ENCODE data around the gene RTN3.

Gene RTN3

DNA sequence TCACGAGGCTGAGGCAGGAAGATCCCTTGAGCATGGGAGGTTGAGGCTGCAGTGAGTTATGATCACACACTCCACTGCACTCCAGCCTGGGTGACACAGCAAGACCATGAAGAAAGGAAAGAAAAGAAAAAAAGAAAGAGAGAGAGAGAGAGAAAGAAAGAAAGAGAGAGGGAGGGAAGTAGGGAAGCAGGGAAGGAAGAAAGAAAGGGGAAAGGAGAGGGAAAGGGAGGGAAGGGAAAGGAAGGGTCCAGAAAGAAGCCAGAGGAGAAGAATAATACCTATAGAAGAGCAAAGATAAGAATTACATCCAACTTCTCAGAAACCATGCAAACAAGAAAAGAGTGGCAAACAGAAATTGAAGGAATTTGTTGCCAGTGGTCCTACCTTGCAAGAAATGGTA lies 104.5 kb downstream of the RTN3 start:
- no peak for DNase-seq (ENCODE audit: extremely low read depth, insufficient read length)
- Histone ChIP-seq H3K4me3 (replicated peaks; ENCODE audit: low read depth, low read length) (no peak overlapping the region), H3K36me3 (ENCODE audit: control insufficient read depth, insufficient read depth, low read length) (no peaks in the 10 kb centered on the region), H3K27me3 (replicated peaks; ENCODE audit: control insufficient read depth, insufficient read depth, low read length) (no peaks in the 10 kb centered on the region)
- no peak for TF ChIP-seq CTCF (IDR thresholded peaks at IDR 0.05; ENCODE audit: insufficient read depth, low read length, poor library complexity, severe bottlenecking)

DNA sequence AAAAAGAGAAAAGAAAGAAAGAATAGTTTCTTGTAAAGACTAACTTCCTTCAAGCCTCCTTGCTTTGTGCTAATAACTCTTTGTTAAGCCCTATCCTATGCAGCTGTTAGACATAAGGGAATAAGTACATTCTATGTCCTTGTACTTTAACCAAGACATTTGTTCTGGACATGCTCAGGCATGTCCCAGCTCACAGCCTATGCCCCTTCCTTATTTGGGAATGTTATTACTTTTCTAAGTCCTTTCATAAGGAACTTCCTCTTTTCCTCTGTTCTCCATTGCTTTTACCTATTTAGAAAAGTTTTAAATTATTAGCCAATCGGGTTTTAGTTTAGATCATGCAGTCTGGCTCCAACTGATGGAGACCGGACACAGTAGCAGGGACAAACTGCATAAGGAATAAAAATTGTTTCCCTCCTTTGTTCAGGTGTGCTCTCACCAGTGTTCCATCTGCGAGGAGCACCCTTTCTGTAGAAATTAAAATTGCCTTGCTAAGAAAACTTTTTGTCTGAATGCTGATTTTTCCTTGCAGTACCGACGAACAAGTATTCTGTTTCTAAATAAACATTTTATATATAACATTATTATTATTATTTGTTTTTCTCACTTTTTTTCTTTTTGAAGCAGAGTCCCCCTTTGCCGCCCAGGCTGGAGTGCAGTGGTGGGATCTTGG lies 110.3 kb downstream of the RTN3 start:
- no peaks in the 10 kb centered on the region for H3K36me3 ChIP-seq (ENCODE audit: control insufficient read depth, insufficient read depth, low read length)
- no peak for DNase-seq (ENCODE audit: extremely low read depth, insufficient read length)
- TF ChIP-seq CTCF (IDR thresholded peaks at IDR 0.05; ENCODE audit: insufficient read depth, low read length, poor library complexity, severe bottlenecking), result no peak
- no peaks in the 10 kb centered on the region for H3K27me3 ChIP-seq (replicated peaks; ENCODE audit: control insufficient read depth, insufficient read depth, low read length)
- H3K4me3 ChIP-seq (replicated peaks; ENCODE audit: low read depth, low read length), result no peak overlapping the region

DNA sequence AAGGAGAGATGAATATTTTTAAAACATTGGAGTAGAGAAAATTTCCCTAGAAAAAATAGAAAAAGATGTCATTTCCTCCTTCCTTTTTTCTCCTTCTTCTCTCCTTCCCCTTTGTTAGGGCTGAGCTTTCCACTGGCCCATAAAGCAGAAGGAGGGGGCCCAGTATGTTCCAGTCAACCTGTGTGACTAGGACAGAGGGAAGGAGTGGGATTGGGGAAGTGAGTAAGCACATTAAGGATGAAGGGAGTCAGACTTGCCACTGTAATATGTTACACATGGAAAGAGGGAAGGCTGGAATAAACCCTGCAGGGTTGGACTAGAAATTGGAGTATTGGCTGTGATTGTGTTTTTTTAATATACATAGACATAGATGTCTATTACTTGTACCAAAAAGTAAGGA lies 111.9 kb downstream of the RTN3 start:
- no peak for DNase-seq (ENCODE audit: extremely low read depth, insufficient read length)
- Histone ChIP-seq H3K27me3 (replicated peaks; ENCODE audit: control insufficient read depth, insufficient read depth, low read length) (no peaks in the 10 kb centered on the region), H3K4me3 (replicated peaks; ENCODE audit: low read depth, low read length) (no peak overlapping the region), H3K36me3 (ENCODE audit: control insufficient read depth, insufficient read depth, low read length) (no peaks in the 10 kb centered on the region)
- TF ChIP-seq CTCF (IDR thresholded peaks at IDR 0.05; ENCODE audit: insufficient read depth, low read length, poor library complexity, severe bottlenecking), result no peak

GRCh38 chr11:63795066-63795465 lies 113.8 kb downstream of the RTN3 start:
- H3K4me3 ChIP-seq (replicated peaks; ENCODE audit: low read depth, low read length), result no peak overlapping the region
- TF ChIP-seq CTCF (IDR thresholded peaks at IDR 0.05; ENCODE audit: insufficient read depth, low read length, poor library complexity, severe bottlenecking), result no peak
- DNase-seq (ENCODE audit: extremely low read depth, insufficient read length), result no peak
- no peaks in the 10 kb centered on the region for H3K36me3 ChIP-seq (ENCODE audit: control insufficient read depth, insufficient read depth, low read length)
- H3K27me3 ChIP-seq (replicated peaks; ENCODE audit: control insufficient read depth, insufficient read depth, low read length), result no peaks in the 10 kb centered on the region

- no peak for TF ChIP-seq CTCF (IDR thresholded peaks at IDR 0.05; ENCODE audit: insufficient read depth, low read length, poor library complexity, severe bottlenecking)
- Histone ChIP-seq H3K27me3 (replicated peaks; ENCODE audit: control insufficient read depth, insufficient read depth, low read length) (no peaks in the 10 kb centered on the region), H3K4me3 (replicated peaks; ENCODE audit: low read depth, low read length) (no peak overlapping the region), H3K36me3 (ENCODE audit: control insufficient read depth, insufficient read depth, low read length) (no peaks in the 10 kb centered on the region)
- no peak for DNase-seq (ENCODE audit: extremely low read depth, insufficient read length)
Observed at GRCh38 chr11:63800921-63801320, 119.6 kb downstream of the RTN3 start.

All from GM06990 (cell line).